OCI-LY1 (cell line): ENCODE measurements around the gene DDX59.

ENCODE experiments used
- CTCF ChIP-seq: fragments of 200-600 bp; sonication (generic), shearing (Covaris generic); IDR thresholded peaks from 2 replicates; pipeline ENCODE4 v1.5.1; 2017; ENCODE audit warnings: mild to moderate bottlenecking, antibody characterized with exemption, low read length, moderate library complexity, mixed read lengths
- EZH2 ChIP-seq: fragments of 200-600 bp; sonication (generic), shearing (Covaris generic); IDR thresholded peaks from 2 replicates; pipeline ENCODE4 v1.8.0; 2017; ENCODE audit warnings: borderline replicate concordance, mixed run types, mild to moderate bottlenecking, antibody characterized with exemption, low read length, moderate library complexity, mixed read lengths

GRCh38 chr1:200686620-200687019 lies 16.9 kb upstream of the DDX59 start:
- TF ChIP-seq CTCF (no peak), EZH2 (no peak)
